NCI-H2029 treated with DMSO at 0.1 percent for 48 hours (cell line): ENCODE data around the gene GABRR1.

Experiments used
- DNase-seq: peaks from one replicate; lab custom pipeline; 2025; lab: John Stamatoyannopoulos, UW

GABRR1 gene

GRCh38 chr6:89215391-89215790 lies 1.8 kb downstream of the GABRR1 start:
- DNase-seq, result no peak

DNA sequence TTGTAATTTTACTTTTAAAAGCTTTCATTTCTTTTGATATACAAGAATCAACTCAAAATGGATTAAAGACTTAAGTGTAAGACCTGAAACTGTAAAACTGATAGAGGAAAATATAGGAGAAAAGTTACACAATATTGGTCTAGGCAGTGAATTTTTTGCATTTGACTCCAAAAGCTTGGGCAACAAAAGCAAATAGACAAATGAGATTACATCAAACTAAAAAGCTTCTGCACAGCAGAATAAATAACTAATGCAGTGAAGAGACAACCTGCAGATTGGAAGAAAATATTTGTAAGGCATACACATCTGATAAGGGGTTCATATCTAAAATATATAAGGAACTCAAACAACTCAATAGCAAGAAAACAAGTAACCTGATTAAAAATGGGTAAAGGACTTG lies 3.0 kb downstream of the GABRR1 start:
- no peak for DNase-seq

DNA sequence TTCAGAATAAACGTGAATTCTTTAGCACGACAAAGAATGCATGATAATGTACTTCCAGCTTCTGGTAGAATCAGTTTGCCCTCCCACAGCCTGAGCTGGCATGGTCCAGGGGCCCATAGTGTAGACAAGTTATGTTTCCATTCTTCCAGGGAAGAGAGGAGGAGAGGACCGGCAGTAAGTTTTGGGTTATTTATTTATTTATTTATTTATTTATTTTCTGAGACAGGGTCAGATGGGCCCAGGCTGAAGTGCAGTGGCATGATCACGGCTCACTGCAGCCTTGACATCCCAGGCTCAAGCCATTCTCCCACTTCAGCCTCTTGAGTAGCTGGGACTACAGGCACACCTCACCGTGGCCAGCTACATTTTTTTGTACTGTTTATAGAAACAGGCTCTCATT lies 4.7 kb downstream of the GABRR1 start:
- no peak for DNase-seq

- no peak for DNase-seq
These were observed 7.7 kb downstream of the GABRR1 start for GRCh38 chr6:89209457-89209856.

GRCh38 chr6:89208551-89208950 lies 8.6 kb downstream of the GABRR1 start:
- no peak for DNase-seq

- DNase-seq, result no peak
These were observed 11.3 kb downstream of the GABRR1 start for GRCh38 chr6:89205819-89206218.

DNA sequence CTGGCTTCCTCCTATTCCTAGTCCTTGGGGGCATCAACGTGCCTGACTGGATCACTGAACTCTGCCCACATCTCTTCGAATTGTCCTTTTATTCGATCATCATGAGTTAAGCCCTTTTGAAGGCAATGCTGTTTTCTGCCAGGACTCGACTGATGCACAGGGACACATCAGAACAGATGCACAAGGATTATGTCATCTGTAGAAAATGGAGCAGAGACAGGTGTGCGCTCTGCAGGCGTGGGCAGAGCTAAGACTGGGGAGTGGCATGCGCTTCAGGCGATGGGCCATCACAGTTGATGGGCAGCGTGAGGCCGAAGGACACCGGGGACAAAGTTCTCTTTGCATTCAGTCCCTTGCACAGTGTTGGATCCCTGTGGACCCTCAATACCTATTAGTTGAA lies 13.1 kb downstream of the GABRR1 start:
- DNase-seq, result no peak

DNA sequence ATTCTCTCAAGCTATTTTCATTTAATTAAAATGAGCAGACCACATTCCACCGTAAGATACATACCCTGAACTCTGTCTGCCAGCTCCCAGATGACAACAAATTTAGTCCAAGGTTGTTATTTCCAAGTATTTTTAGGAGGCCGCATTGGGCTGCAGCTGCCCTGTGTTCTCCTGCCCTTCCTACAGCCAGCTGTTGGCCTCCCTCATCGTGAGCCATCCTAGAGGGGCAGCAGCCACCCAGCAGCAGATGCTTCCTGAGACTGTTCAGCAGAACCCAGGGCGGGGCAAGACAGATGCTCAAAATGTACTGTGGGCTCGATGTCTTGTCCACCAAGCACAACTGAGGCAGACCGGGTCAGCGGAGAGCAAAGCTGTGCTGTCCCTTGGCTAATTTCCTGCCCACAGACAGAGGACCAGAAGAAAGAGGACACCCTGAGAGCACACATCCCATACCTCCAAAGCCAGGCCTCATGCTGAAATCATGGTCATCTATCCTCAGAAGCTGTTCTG lies 16.4 kb downstream of the GABRR1 start:
- no peak for DNase-seq

DNA sequence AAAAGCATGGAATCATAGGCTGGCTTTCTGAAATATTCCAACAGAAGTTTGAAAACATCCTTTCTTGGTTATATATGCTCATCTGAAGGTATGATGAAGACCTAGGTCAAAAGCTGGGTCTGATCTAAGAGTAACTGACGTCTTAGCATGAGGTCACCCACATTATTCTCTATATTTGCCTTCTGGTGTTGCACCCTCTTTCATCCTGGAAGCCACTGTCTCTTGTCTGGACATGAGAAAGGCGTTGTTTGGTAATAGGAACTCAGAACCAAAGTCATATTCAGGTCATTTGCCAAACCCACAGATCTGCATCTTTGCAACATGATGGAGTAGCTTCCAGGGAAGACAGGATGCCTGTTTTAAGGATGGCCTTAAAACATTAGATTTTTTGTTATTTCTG lies 17.6 kb downstream of the GABRR1 start:
- no peak for DNase-seq

DNA sequence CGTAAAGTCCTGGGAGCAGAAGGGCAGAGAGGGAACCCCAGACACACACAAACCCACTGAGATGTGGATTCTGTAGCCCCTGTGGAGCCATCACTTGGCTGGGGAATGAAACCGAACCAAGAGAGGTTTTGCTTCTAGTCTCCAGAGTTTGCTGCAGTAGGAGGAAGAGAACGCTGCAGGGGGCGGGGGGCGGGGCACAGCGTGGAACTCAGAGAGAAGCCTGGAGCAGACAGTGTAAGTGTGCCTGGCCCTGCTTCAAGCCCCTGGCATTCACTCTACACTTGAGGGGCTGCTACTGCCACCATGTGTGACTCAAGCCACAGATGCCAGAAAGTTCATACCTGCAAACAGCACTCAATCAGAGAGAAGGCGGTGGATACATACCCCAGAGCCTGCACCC lies 18.9 kb downstream of the GABRR1 start:
- no peak for DNase-seq

- no peak for DNase-seq
These were observed 20.0 kb downstream of the GABRR1 start for GRCh38 chr6:89197141-89197540.

GRCh38 chr6:89194559-89194958 lies 22.6 kb downstream of the GABRR1 start:
- DNase-seq, result no peak

DNA sequence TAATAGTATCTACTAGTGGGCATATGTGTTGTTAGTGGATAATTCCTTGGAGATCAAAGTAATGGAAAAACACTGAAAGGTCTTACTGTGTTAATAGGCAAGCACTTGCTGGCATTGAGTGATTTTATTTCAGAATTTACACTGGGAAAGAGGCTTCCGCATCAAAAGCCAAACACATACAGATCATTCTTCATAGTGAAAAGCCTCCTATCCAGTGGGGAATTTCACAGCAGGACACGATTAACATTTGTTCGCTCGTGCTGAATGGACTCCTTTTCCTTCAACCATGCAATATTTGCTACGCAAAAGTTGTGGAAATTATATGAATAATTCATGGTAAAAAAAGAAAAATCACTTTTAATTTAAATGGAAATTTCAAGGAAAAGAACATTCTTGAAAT lies 26.4 kb downstream of the GABRR1 start:
- DNase-seq, result no peak

- no peak for DNase-seq
These were observed 29.7 kb downstream of the GABRR1 start for GRCh38 chr6:89187504-89187903.

DNA sequence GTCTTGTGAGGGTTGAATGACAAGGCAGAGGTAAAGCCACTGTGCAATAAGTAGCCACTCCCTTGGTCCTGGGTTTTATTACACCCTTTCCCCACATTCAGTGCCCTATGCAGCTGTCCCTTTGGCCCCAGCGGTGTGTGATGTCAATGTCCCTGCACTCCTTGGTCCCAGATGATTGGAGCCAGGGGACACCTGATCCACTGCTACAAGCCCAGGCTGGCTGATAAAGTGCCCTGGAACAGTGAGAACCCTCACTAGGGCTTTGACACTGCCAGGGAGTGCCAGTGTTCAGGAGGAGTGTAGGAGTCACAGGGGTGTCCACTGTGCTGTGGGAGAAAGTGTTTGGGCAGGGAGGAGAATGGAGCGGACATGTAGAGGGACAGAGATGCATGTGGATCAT lies 30.4 kb downstream of the GABRR1 start:
- DNase-seq, result no peak

- DNase-seq, result no peak
These were observed 32.8 kb downstream of the GABRR1 start for GRCh38 chr6:89184344-89184743.

DNA sequence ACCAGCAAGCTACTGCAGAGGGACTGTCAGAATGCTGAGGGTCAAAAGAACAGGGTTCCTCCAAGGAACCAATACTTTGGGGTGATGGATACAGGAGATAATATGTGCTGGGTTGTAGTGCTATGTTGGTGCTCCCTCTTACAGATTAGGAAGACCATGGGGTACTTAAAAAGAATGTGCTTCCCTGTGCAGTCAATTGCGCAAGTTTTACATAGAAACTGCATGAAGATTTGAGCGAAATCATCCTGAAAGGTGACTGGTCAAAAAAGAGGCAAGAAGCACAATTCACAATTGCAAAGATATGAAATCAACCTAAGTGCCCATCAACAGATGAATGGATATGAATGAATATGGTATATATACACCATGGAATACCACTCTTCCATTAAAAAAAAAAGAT lies 33.9 kb downstream of the GABRR1 start:
- no peak for DNase-seq

DNA sequence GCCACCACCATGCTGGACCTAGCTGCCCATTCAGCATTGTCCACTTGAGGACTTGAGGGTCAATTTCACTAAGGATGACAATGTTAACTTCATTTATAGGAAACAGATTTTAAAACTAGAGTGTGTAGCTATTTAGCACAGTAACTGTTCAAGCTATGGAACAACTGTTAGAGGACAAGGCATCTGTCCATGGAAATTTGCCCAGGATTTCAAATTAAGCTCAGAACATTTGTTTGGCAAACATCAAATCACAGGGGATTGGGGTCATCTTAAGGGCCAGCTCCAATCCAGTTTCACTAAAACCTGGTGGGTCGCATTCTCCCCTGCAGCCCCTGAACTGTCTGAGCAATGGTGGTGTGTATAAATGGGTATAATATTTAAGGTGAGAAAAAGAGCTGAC lies 36.2 kb downstream of the GABRR1 start:
- DNase-seq, result no peak

- no peak for DNase-seq
These were observed 37.0 kb downstream of the GABRR1 start for GRCh38 chr6:89180112-89180511.

GRCh38 chr6:89173634-89174033 lies 43.5 kb downstream of the GABRR1 start:
- DNase-seq, result no peak

GRCh38 chr6:89172131-89172530 lies 45.0 kb downstream of the GABRR1 start:
- no peak for DNase-seq

GRCh38 chr6:89162047-89162371 lies 55.1 kb downstream of the GABRR1 start:
- no peak for DNase-seq

GRCh38 chr6:89161326-89162046 lies 55.7 kb downstream of the GABRR1 start:
- no peak for DNase-seq

DNA sequence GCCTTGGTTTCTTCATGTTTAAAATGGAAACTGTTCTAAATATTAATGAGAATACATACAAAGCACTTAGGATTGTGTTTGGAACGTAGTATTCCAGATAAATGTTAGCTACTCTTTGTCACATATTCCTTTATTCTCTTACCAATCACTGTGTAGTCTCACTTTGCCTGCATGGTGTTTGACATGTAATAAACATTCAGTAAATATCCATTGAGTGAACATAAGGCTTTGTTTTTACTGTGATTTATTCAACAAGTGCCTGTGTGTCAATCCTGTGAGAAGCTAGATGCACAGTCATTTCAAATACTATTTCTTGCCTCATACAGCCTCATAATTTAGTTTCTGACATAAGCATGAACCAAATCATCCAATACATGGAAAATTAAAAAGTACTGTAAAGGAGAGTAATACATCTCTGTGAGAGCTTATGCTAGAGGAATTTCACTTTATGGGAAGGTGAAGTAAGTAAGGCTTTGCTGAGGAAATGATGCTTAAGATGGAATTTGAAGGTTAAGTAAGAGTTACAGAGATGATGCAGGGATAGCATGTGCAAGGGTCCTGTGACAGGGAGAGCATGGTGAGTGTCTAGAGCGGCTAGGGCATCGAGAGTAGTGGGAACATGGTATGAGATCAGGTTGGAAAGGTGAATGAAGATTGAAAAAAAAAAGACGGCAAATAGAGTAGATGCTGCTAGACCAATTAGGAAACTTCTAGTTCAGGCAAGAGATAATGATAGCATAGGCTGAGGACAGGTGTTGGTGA lies 56.6 kb downstream of the GABRR1 start:
- no peak for DNase-seq
